ENCODE data around the gene MKRN2OS.

The MKRN2OS gene, protein sequence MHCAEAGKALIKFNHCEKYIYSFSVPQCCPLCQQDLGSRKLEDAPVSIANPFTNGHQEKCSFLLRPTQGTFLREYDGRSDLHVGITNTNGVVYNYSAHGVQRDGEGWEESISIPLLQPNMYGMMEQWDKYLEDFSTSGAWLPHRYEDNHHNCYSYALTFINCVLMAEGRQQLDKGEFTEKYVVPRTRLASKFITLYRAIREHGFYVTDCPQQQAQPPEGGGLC

DNA sequence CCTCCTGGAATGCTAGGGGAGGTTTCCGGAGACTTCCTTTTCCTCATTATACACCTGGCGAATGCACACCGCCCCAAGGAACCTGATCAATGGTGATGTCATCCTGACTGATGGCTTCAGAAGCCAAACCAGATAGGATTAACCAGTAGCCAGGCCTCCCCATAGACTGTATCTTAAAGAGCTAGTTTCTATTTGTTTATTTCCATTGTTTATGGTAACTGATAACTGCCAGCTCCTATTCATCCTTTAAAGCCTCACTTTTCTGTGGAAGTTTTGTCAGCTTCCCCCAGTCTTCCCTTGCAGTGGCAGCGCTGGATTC lies at the start of gene MKRN2OS:
Gene MKRN2OS, minus strand, starts transcription at position 27 of the 319 bp plus-strand sequence. CDS start 35 bp downstream, outside the sequence.
- H3K4me3 ChIP-seq (ENCODE audit: low read depth, low read length): no peak within 1 kb of the TSS

GRCh38 chr3:12593473-12593872 lies 48.2 kb upstream of the MKRN2OS start:
- H3K4me3 ChIP-seq (ENCODE audit: low read depth, low read length): no peak overlapping the region
- TF ChIP-seq CTCF (IDR thresholded peaks at IDR 0.05; ENCODE audit: low read depth, low read length): no peak
- DNase-seq (ENCODE audit: low read depth, low spot score): no peak
- in situ Hi-C loops (cut with HindIII; ENCODE audit: low sequenced_read_pairs): no loop called here

More for the DNA sequence above, at the start of gene MKRN2OS:
- TF ChIP-seq CTCF (IDR thresholded peaks at IDR 0.05; ENCODE audit: low read depth, low read length): no peak
- in situ Hi-C loops (cut with HindIII; ENCODE audit: low sequenced_read_pairs): no loop called here
- no peak for DNase-seq (ENCODE audit: low read depth, low spot score)

DNA sequence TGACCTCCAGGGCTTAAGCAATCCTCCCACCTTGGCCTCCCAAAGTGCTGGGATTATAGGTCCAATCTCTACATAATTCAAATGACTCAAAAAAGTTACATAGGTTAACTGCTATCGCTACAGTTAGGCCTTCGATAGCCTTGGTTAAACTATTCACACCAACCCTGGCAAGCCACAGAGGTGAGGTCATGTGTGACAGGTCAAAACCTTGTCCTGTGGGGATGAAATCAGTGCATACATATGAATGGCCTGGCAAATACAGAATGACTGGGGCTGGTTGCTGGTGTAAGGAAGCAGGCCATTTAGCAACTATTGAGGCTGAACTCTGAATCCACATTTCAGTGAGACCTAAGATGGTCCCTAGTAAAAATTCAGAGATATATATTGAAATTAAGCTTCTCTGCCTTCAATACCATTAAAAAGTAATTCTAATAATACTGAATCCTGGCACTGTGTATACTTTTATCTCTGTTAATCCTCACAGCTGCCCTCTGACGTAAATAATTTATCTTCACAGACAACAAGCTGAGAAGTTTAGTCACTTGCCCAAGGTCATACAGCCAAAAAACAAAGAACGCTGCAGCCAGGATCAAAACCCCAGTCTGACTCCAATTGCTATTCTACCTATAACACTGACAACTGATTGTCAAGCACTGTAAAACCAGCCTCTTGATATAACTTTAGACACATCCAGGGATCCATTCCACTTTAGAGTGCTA lies 46.9 kb upstream of the MKRN2OS start:
- TF ChIP-seq CTCF (IDR thresholded peaks at IDR 0.05; ENCODE audit: low read depth, low read length): no peak
- no peak for DNase-seq (ENCODE audit: low read depth, low spot score)
- no peak overlapping the region for H3K4me3 ChIP-seq (ENCODE audit: low read depth, low read length)
- in situ Hi-C loops (cut with HindIII; ENCODE audit: low sequenced_read_pairs): no loop called here

- TF ChIP-seq CTCF (IDR thresholded peaks at IDR 0.05; ENCODE audit: low read depth, low read length): no peak
- in situ Hi-C loops (cut with HindIII; ENCODE audit: low sequenced_read_pairs): no loop called here
- H3K4me3 ChIP-seq (ENCODE audit: low read depth, low read length): no peak overlapping the region
Observed at GRCh38 chr3:12591456-12591855, 46.2 kb upstream of the MKRN2OS start.

GRCh38 chr3:12590096-12590495 lies 44.8 kb upstream of the MKRN2OS start:
- in situ Hi-C loops (cut with HindIII; ENCODE audit: low sequenced_read_pairs): no loop called here
- TF ChIP-seq CTCF (IDR thresholded peaks at IDR 0.05; ENCODE audit: low read depth, low read length): no peak
- DNase-seq (ENCODE audit: low read depth, low spot score): no peak
- no peak overlapping the region for H3K4me3 ChIP-seq (ENCODE audit: low read depth, low read length)

More at GRCh38 chr3:12591456-12591855, 46.2 kb upstream of the MKRN2OS start:
- no peak for DNase-seq (ENCODE audit: low read depth, low spot score)

GRCh38 chr3:12588039-12589009 lies 43.0 kb upstream of the MKRN2OS start:
- in situ Hi-C loops (cut with HindIII; ENCODE audit: low sequenced_read_pairs): no loop called here
- peak; percentile 13 for DNase-seq (ENCODE audit: low read depth, low spot score)
- H3K4me3 ChIP-seq (ENCODE audit: low read depth, low read length): no peak overlapping the region
- no peak for TF ChIP-seq CTCF (IDR thresholded peaks at IDR 0.05; ENCODE audit: low read depth, low read length)

All from astrocyte of the spinal cord (primary cell).